DMS114 treated with DMSO at 0.1 percent for 48 hours (cell line): Measurements from ENCODE around the gene GRM8.

ENCODE experiments used
- DNase-seq: peaks from one replicate; lab custom pipeline; 2025; ENCODE audit not compliant: unreplicated experiment; lab: John Stamatoyannopoulos, UW

GRM8 gene

DNA sequence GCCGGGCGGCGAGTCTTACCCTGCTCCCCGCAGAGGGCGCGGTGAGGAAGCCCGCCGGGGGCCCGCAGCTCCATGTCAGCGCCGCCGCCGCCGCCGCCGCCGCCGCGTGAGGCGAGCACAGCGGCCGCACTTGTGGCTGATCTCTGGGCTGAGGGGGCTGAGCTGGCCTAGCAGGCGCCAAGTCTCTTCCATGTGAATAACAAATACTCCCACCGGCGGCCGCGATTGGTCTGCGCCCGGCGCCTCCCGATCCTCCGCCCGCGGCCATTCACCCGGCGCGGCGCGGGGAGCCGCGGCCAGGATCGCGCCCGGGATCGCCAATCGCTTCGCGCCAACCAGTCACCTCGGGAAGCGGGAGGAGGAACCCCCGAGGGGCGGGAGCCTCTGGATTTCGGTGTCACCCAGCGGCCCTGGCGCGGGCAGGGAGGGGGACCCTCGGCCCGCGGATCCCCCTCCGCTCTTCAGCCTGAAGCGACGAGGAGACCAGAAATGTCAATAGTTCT, at the start of gene GRM8:
TSS of gene GRM8 (minus strand) at position 164 of the 503 bp plus-strand sequence.
- DNase-seq: no peak

DNA sequence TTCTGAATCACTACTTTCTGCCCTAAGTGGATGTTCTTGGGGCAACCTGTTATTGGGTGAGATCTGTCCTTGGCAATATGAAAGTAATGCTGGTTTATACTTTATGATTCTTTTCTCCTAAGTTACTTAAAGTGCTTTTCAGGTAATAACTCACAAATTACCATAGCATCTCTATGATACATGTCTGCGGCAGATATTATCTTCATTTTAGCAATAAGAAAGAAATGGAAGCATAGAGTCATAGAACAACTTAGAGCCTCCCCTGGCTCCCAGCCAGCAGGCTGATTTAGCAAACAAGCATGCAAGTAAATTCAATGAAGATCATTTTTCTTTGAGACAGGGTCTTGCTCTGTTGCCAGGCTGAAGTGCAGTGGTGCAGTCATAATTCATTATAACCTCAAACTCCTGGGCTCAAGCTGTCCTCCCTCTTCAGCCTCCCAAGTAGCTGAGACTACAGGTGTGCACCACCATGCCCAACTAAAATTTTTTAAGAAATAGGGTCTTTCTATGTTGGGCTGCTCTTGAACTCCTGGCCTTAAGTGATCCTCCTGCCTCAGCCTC, 38.1 kb upstream of the GRM8 start:
- DNase-seq: no peak

DNA sequence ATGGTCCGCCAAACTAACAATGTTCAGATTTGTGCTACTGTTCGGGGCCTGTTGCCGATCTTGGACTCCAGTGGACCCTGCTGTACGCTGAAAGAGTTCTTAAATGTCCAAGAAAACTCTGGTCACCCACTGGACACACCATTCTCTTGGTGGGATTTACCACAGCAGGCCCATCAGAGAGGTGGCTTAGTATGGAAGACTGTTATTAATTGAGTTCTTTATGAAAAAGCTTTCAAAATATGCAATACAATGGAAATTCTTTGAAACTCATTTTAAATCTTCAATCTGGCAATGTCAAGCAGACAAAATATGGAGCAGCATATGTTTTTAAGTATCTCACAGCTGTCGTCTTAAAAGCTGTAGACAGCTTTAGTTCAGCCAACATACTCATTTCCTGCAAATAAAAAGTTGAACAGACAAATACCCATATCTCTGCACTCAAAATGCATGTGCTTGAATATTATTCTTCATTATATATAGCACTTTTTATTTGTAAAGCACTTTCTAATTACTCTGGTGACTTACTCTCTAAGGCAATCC, 37.4 kb upstream of the GRM8 start:
- DNase-seq: no peak

DNA sequence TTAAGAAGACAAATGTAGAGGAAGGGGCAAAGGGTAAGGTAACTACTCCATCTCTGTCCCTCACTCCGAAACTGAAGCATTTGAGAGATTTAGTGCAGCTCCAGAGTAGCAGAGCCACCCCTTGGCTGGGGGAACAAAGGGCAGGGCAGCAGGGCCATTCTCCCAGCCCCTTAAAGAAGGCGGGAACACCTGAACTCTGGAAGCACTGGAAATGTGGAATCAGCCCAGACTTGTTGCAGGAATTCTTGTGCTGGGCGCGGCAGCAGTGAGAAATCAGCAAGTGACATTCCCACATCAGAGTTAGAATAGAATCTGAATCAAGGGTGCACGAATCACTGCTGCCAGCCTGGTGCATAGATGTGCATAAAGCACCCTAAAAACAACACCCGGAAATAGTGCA, 34.4 kb upstream of the GRM8 start:
- DNase-seq: no peak

DNA sequence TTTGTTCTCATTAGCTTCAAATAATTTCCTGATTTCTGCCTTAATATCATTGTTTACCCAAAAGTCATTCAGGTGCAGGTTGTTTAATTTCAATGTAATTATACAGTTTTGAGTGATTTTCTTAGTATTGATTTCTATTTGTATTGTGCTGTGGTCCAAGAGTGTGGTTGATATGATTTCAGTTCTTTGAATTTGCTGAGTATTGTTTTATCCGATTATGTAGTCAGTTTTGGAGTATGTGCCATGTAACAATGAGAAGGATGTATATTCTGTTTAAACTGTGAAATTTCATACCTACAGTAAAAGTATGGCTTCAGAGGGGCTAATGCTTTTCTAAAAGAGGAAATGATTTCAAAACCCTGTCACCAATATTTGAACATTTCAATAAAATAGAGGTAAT, 17.4 kb upstream of the GRM8 start:
- DNase-seq: no peak

DNA sequence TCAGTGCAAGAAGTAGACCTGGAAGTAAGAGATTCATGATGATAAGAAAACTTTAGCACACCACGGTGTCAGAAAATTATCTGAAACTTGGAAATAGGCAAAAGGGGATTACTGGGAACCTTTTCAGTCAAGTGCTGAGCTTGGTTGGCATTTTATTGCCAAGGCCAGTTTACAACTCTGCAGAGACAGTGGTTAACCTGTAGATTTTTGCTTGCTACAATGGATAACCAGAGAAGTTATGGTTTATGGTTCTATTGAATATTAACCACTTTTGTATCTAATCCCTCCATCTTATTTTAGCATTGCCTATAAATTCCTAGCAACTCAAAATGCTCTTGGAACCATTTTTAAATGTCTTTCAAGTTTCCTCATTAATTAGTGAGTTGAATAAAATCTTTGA, 13.3 kb upstream of the GRM8 start:
- no peak for DNase-seq

DNA sequence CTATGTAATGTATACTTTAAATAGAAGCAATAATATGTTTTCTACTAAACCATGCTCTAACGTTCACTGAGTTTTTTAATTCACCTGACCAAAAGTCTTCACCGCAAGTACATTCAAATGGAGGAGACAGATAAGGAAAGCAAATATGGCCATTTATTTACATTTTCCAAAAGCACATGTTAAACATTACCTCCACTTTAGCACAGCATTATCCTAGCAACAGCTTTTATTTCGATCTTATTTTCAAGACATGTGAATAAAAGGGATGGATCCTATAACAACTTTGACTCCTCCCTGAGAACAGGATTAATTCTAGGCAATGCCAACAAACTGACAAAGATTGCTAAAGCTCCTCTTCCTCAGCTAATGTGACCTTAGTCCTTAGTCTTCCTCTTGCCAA, 11.5 kb upstream of the GRM8 start:
- no peak for DNase-seq

DNA sequence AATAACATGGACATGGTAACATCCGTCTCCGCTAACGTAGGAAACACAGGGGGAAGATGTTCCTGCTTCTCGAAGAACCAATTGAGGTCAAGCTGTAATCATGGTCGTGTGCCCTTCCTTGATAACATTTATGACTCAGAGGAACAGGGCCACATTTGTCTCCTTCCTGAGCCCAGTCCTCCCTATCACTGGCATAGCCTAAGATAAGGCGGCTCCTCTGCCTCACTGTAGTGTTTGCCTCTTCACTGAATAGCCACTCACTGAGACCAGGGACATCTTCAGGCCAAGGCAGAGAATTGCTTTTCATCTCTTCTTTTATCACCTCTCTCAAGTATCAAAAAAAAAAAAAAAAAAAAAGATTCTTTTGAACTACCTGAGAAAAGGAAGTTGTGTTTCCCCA, 5.4 kb upstream of the GRM8 start:
- no peak for DNase-seq

DNA sequence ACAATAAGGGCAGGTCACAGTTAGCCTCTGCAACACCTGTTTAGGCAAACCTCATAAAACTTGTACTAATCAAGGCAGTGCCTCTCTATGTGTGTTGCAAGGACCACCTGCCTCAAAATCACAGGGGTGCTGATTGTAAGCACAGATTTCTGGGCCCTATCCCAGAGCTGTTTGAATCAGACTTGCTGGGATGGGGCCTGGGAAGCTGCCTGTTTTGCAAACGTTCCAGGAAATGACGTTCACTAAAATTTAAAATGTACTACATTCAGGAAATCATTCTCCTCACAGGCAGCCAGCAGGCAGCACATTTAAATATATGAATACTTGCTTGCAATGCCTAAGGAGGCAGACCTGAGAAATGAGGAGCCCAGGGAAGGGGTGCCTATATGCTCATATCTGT, 4.3 kb upstream of the GRM8 start:
- no peak for DNase-seq

DNA sequence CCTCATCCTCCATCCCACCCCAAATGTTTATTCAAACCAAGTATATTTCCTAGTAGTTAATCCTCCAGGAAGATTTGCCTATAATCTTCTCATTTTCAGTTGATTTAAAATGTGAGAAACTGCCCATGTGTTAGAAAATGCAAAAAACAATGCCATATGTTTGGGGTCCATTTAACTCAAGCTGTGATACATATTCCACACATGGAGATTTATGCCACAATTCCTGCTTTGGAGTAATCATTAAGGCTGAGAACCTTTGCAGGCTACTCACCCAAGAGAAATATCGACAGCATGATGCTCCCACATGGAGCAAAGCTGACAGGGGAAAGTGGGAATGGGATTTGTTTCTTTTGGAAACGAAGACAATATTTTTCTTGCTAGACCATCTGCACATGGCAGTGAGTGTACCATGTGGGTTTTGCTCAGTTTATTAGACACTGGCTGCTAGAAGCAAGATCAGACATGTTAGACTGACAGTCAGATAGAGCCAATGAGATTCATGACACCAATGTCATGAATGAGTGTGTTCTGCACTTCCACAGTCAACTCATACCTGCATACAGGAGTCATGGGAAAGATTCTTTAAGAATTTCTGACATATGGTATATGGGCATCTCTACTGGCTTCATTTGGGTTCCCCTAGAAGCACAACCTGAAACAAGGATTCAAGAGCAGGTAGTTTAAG, 3.4 kb upstream of the GRM8 start:
- no peak for DNase-seq

DNA sequence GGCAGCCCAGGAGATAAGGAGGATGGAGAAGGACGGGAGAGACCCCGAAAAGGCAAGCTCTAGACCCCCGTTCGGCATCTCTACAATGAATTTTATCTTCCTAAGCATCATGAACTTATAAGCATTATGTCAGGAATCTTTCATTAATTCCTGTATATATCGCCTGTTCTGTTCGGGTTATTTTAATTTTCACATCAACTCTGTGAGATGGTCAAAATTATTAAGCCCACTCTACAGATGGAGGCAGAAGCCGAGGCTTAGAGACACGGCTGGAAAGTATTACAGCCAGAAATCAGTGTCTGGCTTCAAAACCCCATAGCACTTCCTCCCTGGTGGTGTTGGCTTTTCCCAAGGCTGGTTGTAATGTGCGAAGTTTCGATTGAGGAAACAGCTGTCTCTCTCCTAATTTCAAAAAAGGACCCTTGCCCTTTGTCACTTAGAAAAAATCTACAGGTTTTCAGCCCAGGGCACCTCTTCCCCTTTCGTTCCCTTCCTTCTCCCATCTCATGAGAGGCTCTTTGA, 1.5 kb upstream of the GRM8 start:
- no peak for DNase-seq

DNA sequence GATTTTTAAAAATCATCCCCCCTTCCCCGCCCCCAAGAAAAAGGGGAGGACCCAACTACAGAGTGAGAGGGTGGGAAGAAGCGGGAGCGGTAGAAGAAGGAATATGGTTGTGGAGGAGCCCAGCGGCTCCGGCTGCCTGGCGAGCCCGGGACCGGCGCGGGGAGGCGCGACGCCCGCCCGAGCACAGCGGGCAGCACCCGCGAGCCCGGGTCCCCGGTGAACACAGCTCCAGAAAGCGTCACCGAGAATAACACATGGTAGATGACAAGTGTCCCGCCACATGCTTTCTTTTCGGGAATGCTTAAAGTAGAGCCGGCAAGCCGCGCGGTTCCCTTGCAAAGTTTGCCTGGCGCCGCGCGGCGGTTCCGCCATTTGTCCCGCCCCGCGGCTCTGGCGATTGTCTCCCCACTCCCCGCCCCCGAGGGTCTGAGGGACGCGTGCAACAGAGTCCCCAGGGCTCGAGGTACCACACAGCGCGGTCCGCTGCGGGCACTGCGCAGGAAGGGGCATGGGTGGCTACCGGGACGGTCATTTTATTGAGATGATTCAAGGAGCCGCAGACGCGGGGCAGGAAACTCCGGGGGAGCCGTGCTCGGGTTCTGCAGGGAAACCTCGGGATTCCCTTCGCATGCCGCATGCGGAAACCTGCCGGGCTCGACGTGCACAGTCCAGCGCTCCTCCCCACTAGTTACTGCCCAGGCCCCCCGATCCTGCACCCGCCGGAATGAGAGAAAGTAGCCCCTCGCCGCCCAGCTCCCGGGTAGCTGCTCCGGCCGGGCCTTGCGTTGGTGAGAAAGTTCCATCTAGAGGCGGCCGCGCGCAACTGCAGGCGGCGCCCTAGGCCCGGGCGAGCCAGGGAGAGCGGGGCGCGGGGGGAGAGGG, 781 bp upstream of the GRM8 start:
- peak; percentile 35 for DNase-seq

DNA sequence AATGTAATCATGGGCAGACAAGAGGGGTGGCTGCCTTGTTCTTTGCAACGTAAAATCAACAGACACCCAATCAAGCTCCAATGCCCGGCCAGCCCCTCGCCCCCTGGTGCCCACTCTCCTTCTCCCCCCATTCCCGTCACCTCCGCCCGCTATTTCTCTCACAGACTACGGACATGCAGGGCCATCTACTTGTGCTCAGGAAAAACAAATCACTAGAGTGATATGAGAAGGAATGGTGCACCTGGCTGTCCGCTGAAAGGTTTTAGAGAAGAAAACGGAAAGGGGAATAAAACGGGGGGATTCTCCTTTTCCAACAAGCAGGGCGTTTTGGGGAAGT, 396 bp downstream of the GRM8 start:
- no peak for DNase-seq

DNA sequence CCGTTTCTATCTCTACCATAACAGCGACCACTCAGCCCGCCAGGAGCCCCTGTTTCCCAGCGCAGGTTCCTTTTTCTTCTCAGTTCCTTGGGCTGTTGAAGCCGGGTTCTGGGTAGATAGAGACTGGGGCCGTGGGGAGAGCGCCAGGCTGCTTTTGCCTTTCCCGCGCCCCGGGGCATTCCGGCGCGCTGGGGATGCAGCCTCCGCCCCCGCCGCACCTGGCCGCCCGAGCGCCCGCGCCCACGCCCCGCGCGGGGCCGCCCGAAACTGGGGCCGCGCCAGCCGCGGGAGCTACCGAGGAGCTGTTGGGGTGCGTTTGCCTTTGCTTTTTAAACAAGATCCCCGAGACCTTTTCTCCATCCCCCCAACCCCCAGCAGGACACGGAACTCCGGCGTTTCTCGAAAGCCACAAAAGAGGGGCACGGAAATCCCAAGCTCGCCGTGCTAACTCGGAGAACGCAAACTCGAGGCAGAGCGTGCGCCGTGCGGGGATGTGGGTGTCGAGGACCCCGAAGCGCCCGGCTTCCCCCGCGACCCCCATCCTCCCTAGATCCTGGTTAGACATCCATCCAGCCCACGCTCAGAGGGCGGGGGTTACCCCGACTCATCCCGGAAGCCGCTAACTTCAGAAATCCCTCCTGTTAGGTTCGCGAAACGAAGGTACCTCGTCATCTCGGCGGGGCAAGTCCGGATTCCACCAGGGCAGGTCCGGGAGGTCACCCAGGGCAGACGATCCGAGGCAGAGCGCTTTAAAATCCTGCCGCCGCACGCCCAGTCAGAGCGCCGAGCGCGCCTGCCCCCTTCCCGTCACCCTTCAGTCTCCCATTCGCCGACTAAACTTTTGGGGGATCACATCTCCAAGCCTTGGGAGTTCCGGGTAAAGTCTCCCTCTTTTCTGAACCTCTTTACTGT, 1.0 kb downstream of the GRM8 start:
- DNase-seq: no peak

DNA sequence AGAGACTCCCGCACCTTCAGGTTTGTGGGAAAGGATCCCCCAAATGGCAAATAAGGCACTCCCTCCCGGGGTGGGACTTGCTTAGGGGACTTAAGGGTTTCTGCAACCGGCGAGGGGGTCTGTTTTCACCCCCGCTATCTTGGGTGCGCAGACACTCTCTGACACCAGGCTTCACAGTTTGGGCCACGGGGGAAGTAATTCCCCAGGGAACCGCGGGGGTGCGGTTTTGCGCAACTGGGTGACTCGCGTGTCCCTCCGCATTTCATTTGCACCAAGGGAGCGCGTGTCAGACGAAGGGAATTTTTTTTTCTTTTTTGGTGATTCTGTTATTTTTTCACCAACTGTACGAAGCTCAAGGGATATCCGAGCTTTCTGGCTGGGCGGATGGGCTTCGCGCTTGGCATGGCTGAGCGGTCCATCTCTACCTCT, 1.7 kb downstream of the GRM8 start:
- DNase-seq: no peak

DNA sequence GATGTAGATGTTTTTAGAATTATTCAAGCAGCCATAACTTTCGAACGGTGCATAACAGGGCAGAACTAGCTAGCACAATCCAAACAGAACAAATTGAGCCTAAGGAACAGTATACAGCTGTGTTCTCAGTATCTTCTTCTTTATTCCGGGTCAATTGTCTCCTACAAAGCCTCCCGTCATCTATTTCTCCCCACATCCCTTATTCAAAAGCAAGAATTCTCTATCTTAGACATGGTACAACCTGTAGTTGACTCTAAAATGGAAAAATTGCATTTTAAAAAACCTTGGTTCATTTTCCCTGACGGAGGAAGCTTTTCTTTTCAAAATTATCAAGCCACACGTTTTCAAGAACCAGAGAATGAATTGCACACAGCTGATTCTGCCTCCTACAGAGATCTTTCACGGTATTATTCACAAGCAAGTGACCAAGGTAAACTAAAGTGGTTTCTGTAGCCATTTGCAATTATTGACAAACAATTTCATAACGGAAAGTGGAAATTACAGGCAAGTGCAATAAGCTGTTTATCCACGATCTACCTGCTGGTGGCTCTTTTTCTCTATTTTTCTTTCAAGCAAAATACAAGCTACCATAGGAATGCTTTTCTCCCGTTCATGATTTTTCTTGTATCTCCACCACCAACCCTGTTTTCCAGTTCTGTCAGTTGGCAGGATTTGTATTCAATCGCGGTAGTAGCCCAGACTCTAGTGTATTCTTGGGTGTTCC, 2.3 kb downstream of the GRM8 start:
- no peak for DNase-seq

DNA sequence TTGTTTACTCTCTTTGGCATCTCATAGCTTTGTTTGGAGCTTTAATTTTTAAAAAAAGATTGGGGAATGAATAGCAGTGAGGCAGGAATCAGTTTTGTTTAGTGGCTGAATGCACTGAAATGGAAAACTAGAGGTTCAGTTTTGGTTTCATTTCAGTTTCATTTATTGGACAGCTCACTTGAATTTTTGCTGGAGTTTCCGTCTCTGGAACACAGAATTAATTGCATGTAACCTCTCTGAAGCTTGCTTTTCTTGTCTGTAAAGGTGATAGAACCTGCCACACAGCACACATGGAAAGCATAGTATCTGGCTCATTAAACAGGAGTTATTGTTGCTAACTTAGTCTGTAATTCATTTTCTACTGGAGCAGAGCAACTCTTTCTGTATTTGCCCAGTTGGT, 7.1 kb downstream of the GRM8 start:
- no peak for DNase-seq

DNA sequence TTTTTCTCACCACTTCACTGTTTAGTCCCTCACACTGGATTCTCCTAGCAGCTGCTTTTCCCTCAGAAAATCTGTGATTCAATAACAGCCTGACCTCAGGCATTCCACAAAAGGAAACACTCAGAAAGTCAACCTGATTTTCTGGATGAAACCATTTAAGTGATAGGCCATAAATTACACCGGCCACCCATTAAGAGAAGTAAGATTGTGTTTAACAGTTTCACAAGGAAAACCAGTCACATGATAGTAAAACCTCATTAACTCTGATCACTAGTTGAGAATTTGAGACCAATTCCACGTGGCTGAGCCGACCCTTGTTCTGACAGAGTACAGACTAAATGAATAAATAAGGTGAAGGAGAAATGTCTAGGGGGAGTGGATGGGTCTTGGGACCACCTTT, 7.7 kb downstream of the GRM8 start:
- no peak for DNase-seq

DNA sequence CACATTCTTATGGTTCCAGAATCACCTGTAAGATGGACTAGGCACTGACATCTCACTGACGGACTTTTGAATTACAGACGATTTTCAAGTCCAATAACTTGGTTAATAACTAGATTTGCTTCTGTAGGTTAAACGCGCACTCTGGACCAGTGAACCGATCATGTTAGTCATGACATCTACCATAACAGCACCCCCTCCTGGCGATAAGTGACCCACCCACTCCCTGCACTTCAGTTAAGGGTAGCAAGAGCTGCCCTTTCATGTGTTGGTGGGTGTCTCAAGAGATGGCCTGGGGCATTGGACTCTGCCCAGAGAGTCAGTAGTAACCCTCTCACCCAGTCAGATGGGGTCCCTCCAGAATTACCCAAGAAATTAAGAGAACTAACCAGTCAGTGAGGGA, 12.9 kb downstream of the GRM8 start:
- DNase-seq: no peak

DNA sequence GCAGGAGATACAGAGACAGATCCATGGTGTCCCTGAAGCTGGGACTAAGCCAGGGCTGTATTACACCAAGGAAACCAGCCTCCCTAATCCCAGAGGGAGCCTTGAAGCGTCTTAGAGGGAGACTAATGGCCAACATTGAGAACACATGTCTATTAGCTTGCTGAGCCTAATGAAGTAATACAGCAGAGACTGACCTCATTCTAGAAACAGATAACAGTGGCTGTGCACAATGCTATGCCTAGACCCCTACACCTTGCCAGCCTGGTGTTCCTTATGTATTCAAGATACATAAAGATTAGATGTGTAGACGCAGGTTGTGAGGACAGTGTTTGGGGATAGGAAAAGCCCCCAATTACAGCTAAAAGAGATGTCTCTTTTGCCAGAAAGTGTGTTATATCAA, 19.1 kb downstream of the GRM8 start:
- no peak for DNase-seq
